Stimulated activated CD8-positive, alpha-beta memory T cell treated with anti-CD3 and anti-CD28 coated beads, Interleukin-4, amount 100 ng/mL, for 1 hour (primary cell): ENCODE results near the gene GATA1.
"Not testable (repeated sequence)": the region's sequence is repeated elsewhere in the genome, so short reads cannot be mapped to it uniquely, and the experiment has no call there.

Source experiments
- DNase-seq, 2 donors: peaks; one replicate each; pipeline ENCODE4 v3.0.0-alpha.2; 2020; ENCODE audit warnings: low read depth in 2 of 2, low spot score in 1 of 2

Gene GATA1

GRCh38 chrX:48806081-48806480, 19.7 kb downstream of the GATA1 start:
- DNase-seq = no peak

- no peak for DNase-seq
Measured at GRCh38 chrX:48813644-48814043, 27.3 kb downstream of the GATA1 start.

- no peak for DNase-seq
Measured at GRCh38 chrX:48814722-48815121, 28.3 kb downstream of the GATA1 start.

- DNase-seq = no peak
Measured at GRCh38 chrX:48815266-48815665, 28.9 kb downstream of the GATA1 start.

- DNase-seq = no peak
Measured at GRCh38 chrX:48816014-48816810, 29.8 kb downstream of the GATA1 start.

GRCh38 chrX:48818098-48818497, 31.7 kb downstream of the GATA1 start:
- DNase-seq = no peak

- DNase-seq = no peak
Measured at GRCh38 chrX:48818866-48819265, 32.5 kb downstream of the GATA1 start.

- DNase-seq = not testable (repeated sequence)
Measured at GRCh38 chrX:48819394-48819793, 33.0 kb downstream of the GATA1 start.

GRCh38 chrX:48823053-48823452, 36.7 kb downstream of the GATA1 start:
- no peak for DNase-seq

- DNase-seq = no peak
Measured at GRCh38 chrX:48824066-48824465, 37.7 kb downstream of the GATA1 start.

- DNase-seq = no peak
Measured at GRCh38 chrX:48826135-48826875, 39.9 kb downstream of the GATA1 start, which contains the start of gene ERAS. ERAS (plus strand) TSS chrX:48826513; CDS start chrX:48829124, 2,611 bp downstream.

GRCh38 chrX:48826876-48827653, 40.7 kb downstream of the GATA1 start:
- DNase-seq = no peak

GRCh38 chrX:48827654-48827968, 41.2 kb downstream of the GATA1 start:
- no peak for DNase-seq

- no peak for DNase-seq
Measured at GRCh38 chrX:48829016-48829735, 42.8 kb downstream of the GATA1 start.

- DNase-seq = no peak
Measured at GRCh38 chrX:48831136-48831908, 44.9 kb downstream of the GATA1 start.

GRCh38 chrX:48831909-48832291, 45.5 kb downstream of the GATA1 start:
- no peak for DNase-seq

- no peak for DNase-seq
Measured at GRCh38 chrX:48833542-48834138, 47.2 kb downstream of the GATA1 start.

GRCh38 chrX:48834383-48834709, 48.0 kb downstream of the GATA1 start:
- DNase-seq = no peak

GRCh38 chrX:48835524-48836329, 49.3 kb downstream of the GATA1 start, which contains the start of gene PCSK1N:
PCSK1N (minus strand) TSS chrX:48835610; CDS start chrX:48835532, 78 bp downstream.
- no peak for DNase-seq
